HCT116 (cell line): ENCODE results near the gene SPON2.

Source experiments
- CBX3 ChIP-seq: IDR thresholded peaks from 2 replicates; pipeline ENCODE4 v1.6.1; 2012; ENCODE audit warnings: low read depth
- CTCF ChIP-seq, 3 experiments: fragments of 200-600 bp in 1 of 3; sonication (generic) in 1 of 3; IDR thresholded peaks in 2 of 3; conservative IDR thresholded peaks in 1 of 3; 2 replicates each; pipeline ENCODE4 v1.5.1; 2012 to 2017; ENCODE audit warnings: low read depth in 2 of 3, low read length in 2 of 3, antibody characterized with exemption in 1 of 3, borderline replicate concordance in 1 of 3, control low read depth in 1 of 3, mild to moderate bottlenecking in 1 of 3, mixed read lengths in 1 of 3, mixed run types in 1 of 3, moderate library complexity in 1 of 3; ENCODE audit not compliant: insufficient read depth in 1 of 3
- EGR1 ChIP-seq: IDR thresholded peaks from 2 replicates; pipeline ENCODE4 v1.6.1; 2012; ENCODE audit warnings: low read depth
- ELF1 ChIP-seq: IDR thresholded peaks from 2 replicates; pipeline ENCODE4 v1.6.1; 2012; ENCODE audit warnings: low read depth, borderline replicate concordance
- EZH2 ChIP-seq: fragments of 200-600 bp; sonication (generic); IDR thresholded peaks from 2 replicates; pipeline ENCODE4 v1.6.1; 2017; ENCODE audit warnings: antibody characterized with exemption, mixed run types
- POLR2AphosphoS5 ChIP-seq: IDR thresholded peaks from 2 replicates; pipeline ENCODE4 v1.6.1; 2011; ENCODE audit warnings: mild to moderate bottlenecking, low read depth, low read length, moderate library complexity
- SP1 ChIP-seq: IDR thresholded peaks from 2 replicates; pipeline ENCODE4 v1.6.1; 2012; ENCODE audit warnings: low read depth
- YY1 ChIP-seq: IDR thresholded peaks from 2 replicates; pipeline ENCODE4 v1.6.1; 2011; ENCODE audit warnings: low read length, low read depth, moderate library complexity, mild to moderate bottlenecking; ENCODE audit not compliant: insufficient replicate concordance; ENCODE audit errors: extremely low read depth
- ZBTB33 ChIP-seq: IDR thresholded peaks from 2 replicates; pipeline ENCODE4 v1.6.1; 2011; ENCODE audit warnings: mild to moderate bottlenecking, low read length, moderate library complexity; ENCODE audit not compliant: insufficient replicate concordance; ENCODE audit errors: extremely low read depth

- TF ChIP-seq CTCF (IDR thresholded peaks at IDR 0.05 in 2 of 3, conservative IDR thresholded peaks at IDR 0.05 in 1 of 3; ENCODE audit: borderline replicate concordance in 1 of 3, insufficient read depth in 1 of 3, low read depth in 2 of 3, low read length in 2 of 3) = no peak
- TF ChIP-seq SP1 = no peak
- TF ChIP-seq ELF1 = no peak
- no peak for TF ChIP-seq POLR2AphosphoS5
- no peak for TF ChIP-seq EZH2
- no peak for TF ChIP-seq YY1
- TF ChIP-seq EGR1 = no peak
- TF ChIP-seq ZBTB33 = no peak
- TF ChIP-seq CBX3 = no peak
Observed at GRCh38 chr4:1177274-1178141, 5.1 kb upstream of the SPON2 start.
